CD4-positive, alpha-beta T cell treated with Interleukin-1 beta for 1 hour (primary cell): ENCODE results near the gene PRDM15.
"Not testable (repeated sequence)": the region's sequence is repeated elsewhere in the genome, so short reads cannot be mapped to it uniquely, and the experiment has no call there.

ENCODE experiments used
- DNase-seq, 2 donors: peaks; one replicate each; pipeline ENCODE4 v3.0.0-alpha.2; 2020 to 2022

PRDM15 gene

DNA sequence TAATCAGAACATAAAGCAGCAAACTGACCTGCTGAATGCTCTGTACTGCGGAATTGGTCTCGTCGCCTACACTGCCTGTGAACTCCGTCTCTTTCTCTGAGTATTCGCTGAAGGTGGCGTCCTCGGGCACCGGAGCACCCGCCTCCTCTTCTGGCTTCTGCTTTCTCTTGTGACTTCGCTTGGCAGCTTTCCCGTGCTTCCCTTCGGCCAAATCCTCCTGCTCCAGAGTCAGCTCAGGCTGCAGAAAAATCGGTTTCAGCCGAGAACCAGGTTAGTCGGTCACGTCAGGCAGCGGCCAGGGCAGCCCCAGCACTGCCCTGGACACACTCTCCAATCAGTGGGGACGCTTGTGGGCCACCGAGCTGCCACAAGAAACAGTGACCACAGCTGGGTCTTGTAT is 76.5 kb downstream of the PRDM15 start:
- no peak for DNase-seq

DNA sequence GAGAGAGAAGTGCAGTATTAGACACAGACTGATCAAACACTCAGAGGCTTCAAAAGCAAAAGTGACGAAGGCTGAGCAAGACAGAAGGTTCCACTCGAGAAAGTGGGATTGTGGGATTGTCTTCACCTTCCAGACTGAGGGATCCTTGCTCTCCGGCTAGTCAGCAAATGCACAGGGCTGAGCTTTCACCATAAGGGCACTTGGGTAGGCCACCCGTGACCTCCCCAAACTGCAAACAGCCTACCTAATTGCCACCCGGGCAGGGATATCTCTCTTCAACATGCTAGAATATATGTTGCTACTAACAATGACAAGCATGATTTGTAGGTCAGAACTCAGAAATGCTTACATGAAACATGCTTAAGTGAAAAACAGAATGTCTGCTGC is 77.0 kb downstream of the PRDM15 start:
- no peak for DNase-seq

DNA sequence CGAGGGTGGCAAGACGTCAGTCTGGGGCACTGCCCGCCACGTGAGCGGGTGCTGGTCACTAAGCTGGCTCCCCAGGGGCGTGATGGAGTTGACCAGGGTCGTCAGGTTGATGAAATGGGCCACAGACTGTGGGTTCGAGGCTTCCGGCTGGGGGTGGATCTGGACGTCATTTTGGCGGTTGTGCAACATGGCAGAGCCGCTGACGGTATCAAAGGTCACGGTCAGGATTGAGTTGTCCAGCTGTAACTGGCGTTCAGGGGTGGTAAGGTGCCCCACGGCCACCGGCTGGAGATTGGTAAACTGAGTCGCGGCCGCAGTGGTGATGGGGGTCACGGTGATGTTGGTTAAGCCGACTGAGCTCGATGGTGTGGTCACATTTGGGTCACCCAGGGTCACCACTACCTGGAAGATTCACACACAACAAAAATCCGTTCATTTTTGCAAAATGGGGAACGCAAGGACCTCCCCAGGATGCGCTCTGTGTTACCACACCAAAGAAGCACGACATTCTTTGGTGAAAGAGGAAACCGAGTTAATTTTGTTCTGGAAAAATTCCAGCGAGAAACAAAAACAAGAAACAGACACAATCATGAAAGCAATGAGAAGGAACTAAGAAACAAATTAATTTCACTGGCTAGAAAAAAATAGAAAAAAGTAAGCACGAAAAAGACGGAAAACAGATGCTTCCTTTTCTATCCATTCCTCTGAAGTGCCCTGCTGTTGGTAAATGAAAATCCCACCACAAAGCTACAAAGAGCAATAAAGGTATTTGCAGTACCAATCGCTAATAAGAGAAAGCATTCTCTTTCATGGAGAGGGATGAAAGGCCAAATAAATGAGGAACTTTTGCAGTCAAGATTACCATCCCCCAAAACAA is 77.6 kb downstream of the PRDM15 start:
- DNase-seq: no peak

DNA sequence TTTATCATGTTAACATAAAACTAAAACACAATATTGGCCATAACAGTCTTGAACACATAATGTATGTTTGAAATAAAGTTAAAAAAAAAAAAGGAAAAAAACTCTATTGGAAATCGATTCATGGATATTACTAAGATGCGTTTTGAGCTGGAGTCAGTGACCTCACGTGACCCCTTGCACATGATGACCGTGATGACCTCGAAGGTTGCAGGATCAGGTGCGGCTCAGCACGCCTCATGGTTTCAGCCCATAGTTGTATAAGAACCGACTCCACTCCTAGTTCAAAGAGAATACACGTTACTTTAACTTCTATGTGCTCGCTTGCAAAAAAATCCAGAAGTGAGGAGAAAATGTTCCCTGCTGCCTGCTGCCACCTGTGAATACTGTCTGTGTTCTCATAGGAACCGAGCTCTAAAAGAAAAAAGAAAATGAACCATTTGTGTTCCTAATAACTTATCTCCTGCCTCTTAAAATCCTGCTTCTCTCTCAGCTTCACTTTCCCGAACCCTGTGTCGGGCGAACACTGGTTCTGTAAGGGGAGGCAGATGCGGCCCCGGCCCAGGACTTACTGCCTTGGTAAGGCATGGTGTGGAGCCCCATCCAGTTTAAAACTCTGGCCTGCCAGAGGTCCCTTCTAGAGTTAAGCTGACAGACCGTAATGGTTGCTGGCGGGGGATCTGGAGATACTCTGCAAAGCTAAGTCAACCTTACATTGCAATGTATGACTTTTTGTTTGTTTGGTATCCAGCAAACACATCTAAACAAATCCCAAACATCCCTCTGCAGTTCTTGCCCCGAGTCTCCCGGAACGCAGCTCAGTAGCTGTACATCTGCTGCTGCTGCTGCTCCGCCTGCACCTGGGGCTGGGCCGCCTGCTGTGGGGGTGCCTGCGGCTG is 78.5 kb downstream of the PRDM15 start:
- DNase-seq: no peak

DNA sequence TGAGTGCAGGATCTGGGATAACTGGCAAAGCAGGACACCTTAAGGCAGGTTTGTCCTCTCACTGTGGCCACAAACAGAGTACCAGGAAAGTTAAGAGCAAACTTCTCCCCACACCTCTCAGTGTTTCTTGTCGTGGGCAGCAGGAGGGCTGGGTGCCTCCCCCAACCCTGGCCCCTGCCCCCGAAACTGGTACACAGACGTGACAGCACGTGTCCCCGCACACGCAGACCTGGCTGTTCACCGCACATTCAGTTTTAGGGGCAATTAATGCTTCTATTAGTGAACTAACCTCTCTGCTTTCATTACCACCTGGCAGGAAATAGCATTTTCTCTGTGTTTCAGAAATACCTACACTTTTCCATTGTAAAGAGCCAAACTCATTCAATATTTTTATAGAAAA is 79.4 kb downstream of the PRDM15 start:
- no peak for DNase-seq

DNA sequence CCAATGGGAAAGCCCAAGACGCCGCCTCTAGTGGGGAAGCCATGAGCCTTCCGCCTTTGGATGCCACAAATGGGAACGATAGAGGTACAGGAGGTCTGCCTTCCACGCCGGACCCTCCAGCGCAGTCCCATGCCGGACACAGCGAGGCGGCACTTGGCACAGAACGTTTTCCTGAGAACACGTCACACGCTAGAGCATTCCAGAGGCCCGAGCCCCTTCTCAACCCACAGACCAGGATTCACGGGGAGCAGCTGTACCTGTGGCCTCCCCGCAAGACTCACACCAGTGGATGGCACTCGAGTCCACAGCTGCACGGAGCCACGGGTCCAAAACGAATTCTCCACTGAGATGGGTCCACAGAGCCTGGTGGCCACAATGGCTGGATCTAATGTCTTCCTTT is 80.8 kb downstream of the PRDM15 start:
- DNase-seq: no peak

DNA sequence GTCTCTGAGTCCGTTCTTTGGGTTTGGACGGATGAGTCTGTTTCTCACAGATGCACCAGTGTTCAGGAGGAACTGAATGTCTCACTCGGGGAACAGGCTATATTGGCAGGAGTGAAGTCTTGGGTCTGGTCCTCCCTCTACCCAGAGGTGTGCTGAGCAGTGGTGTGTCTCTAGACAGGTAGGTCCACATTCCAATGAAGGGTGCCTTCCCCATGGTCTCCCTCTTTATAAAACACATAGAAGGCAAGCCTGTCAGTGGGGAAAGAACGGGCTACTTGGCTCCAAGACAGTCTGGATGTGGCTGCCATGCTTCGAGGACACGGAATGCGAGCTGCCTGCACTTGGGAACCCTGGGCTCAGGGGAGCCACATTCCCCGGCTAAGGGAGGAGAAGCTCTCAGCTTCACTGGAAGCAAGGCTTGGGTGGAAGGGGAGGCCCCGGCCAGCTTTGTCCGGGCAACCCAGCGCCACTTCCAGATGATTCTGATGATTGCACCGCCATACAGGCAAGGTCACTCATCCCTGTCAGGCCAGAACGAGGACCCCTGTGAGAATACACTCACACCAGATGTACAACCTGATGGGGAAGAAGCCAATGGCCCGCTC is 82.6 kb downstream of the PRDM15 start:
- DNase-seq: no peak

DNA sequence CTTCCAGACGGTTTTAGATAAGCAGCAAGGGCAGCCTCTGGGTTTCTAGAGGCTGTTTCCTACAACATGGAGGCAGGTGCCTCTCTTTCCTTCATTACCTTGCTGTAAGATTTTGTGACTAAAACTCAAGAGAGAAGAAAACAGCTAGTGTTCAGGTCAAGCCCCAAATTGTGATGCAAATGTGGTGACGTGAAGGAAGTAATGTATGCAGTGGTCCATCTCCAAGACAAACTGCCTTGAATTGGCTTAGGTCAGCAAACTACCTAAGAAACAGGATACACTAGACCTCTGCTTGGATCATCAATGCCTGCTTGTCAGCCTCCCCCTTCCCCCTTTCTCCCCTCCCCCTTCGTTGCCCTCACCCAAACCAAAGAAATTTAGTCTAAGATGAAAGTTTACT is 83.4 kb downstream of the PRDM15 start:
- DNase-seq: no peak

DNA sequence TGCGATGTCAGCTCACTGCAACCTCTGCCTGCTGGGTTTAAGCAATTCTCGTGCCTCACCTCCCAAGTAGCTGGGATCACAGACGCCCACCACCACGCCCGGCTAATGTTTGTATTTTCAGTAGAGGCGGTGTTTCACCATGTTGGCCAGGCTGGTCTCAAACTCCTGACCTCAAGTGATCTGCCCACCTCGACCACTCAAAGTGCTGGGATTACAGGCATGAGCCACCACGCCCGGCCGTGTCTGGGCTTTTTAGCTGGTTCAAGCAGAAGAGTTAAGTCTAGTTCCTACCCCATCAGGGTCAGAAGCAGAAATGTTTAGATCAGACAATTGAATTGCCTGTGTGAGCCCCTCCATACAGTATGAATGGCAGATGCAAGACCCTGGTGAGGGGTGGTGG is 84.5 kb downstream of the PRDM15 start:
- DNase-seq: no peak

DNA sequence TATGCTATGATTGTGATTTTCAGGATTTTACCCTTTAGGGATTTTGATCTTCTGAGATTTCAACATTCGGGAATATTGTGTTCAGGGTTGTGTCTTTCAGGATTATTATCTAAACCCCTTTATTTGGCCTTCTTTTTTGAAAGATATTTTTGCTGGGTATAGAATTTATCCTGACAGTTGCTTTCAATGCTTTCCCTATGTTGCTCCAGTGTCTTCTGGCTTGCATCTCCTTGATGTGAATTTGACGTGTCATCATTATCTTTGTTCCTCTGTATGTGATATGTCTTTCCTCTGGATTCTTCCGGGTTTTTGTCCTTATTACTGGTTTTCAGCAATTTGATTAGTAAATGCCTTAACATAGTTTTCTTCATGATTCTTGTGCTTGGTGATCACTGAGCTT is 86.4 kb downstream of the PRDM15 start:
- no peak for DNase-seq

DNA sequence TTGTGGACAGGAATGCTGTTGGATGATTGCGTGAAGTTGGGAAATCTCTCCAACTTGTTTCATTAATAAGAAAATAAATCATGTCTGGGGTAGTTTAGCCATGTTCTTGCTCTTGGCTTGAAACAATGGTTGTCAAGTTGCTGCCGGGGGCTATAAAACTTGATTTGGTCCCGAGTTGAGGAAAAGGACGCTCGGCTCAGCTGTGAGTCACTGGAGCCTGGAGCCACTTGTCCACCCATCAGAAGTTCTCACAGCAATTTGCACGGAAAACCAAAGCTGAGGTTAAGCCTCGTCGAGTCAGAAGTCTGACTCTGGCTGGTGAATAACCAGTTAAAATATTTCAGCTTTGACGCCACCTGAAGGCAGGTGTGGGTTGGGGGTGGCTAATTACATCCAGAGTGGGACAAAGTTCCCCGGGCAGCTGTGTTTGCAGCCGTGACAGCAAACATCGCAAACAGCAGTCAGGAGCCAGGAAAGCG is 92.6 kb downstream of the PRDM15 start:
- DNase-seq: no peak

DNA sequence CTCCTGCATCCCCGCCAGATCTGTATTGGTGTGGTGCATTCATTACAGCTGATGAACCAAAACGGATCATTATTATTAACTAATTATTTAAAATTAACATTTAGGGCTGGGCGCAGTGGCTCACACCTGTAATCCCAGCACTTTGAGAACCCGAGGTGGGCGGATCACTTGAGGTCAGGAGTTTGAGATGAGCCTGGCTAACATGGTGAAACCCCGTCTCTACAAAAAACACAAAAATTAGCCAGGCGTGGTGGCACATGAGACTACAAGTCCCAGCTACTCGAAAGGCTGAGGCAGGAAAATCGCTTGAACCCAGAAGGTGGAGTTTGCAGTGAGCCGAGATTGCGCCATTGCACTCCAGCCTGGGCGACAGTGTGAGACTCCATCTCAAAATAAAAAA is 93.9 kb downstream of the PRDM15 start:
- not testable (repeated sequence) for DNase-seq

DNA sequence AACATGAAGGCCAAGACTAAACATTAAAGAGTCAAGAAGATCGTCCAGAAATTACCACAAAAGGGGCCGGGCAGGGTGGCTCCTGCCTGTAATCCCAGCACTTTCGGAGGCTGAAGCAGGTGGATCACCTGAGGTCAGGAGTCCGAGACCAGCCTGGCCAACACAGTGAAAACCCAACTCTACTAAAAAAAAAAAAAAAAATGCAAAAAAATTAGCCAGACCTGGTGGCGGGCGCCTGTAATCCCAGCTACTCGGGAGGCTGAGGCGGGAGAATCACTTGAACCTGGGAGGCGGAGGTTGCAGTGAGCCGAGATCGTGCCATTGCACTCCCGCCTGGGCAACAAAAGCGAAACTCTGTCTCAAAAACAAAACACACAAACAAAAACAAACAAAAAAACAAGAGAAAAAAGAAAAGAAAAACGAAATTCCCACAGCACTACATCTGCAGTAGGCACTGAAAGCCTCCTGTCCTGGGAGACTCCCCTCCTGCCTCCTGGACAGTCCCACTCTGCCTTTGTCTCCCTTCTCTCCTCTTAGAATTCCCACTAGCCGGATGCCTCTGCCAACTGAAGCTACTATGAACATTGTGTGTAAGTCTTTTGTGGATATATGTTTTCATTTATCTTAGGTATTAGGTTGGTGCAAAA is 94.6 kb downstream of the PRDM15 start:
- no peak for DNase-seq

DNA sequence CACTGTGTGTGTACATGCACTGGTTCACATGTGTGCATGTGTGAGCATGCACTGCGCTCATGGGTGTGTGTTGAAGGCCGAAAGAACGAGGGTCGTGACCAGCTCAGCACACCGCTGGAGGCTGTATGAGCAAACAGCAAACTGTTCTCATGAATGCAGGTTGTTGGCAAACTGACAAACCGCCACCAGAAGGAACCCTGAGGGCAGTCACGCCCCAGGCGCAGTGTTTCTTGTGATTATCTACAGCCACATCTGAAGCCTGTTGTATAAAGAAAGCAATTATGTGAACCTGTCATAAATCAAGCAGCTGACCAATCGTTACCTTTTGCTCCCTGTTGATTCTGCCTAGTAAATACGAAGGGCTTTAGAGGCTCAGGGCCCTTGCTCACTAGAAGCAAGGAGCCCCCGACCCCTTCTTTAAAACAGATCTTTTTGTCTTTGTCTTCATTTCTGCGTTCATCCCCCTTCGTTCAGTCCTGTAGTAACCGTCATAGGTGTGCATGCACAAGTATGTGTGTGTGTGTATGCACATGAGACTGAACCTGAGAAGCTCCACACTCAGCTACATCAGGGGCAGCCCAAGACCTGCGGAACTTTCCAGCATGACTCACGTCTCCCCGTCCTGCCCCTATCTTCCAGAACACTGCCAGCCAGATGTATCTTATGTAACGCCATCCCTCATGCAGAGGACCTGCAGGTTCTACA is 95.5 kb downstream of the PRDM15 start:
- no peak for DNase-seq

DNA sequence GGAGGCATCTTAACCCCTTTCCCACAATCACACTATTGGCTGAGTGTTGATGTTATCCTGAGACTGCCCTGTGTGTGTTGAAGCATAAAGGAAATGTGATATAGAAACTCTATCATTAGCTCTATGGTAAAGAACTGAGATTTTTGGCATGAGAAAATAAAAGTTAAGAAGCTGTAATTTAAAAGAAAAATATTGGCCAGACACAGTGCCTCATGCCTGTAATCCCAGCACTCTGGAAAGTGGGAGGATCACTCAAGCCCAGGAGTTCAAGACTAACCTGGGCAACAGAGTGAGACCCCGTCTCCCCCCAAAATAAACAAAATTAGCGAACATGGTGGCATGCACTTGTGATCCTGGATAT is 98.1 kb downstream of the PRDM15 start:
- DNase-seq: no peak

DNA sequence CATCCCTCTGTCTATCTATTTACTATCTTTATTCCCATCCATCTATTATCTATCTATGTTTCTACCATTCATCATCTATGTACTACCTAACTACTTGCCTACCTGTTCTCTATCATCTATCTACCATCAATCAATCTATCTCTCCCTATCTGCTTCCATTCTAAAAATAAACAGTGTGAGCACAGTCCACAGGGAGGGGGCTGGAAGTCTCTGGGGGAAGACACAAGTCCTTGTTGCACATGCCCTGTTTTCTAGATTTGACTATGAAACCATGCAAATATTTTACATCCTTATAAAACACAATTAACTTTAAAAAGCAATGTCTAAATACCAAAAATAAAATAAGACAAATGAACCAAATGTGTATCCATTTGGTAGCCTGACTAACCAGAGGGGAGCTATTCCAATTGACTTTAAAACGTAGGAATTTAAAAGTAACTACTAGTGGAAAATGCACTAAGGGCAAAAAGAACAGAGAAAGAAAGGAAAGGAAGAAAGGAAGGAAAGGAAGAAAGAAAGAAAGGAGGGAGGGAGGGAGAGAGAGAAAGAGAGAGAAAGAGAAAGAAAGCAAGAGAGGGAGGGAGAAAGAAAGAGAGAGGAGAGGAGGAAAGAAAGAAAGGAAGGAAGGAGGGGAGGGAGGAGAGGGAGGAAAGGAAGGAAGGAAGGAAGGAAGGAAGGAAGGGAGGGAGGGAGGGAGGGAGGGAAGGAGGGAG is 98.7 kb downstream of the PRDM15 start:
- no peak for DNase-seq

DNA sequence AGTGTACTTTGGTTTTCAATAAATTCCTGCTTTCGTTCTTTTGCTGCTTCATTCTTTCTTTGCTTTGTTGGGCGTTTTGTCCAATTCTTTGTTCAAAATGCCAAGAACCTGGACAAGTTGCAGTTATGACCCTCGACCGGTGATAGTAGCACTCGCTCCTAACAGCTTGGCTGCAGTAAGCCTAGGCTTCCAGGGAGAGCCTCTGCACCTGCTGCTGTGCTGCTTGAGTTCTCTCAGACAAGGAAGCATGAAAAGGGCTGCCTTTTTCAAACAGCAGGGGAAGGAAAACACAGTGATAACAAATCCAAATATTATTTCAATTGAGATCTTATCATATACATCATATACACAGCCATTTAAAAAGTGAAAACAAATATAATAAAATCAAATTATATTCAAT is 99.5 kb downstream of the PRDM15 start:
- no peak for DNase-seq

DNA sequence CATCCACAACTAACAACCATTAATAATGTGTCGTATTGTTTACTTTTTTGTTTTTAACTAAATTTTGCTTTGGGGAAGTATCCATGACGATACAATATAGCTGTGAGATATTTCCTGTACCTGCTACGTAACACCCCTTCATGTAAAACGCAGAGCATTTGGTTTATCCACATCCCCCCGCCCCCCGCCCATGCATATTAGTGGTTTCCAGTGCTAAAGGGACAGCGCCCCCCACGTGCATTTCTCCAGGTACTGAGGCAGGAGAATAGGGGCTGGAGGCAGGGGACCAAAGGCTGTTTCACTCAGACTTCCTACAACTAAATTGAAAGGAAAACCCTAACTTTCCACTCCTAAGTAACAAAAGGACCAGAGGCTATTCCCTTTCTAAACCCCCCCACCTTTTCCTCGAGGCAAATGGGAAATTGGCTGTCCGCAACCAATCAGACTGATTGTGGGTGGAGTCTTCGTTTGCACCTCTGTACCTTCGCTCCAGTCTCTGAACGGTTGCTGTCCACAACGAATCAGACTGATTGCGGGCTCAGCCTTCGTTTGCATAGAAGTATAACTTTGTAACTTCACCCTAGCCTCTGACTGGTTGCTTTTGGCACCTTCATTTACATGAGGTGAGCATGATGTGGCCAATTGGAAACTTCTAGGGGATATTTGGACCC is 100.1 kb downstream of the PRDM15 start:
- no peak for DNase-seq

DNA sequence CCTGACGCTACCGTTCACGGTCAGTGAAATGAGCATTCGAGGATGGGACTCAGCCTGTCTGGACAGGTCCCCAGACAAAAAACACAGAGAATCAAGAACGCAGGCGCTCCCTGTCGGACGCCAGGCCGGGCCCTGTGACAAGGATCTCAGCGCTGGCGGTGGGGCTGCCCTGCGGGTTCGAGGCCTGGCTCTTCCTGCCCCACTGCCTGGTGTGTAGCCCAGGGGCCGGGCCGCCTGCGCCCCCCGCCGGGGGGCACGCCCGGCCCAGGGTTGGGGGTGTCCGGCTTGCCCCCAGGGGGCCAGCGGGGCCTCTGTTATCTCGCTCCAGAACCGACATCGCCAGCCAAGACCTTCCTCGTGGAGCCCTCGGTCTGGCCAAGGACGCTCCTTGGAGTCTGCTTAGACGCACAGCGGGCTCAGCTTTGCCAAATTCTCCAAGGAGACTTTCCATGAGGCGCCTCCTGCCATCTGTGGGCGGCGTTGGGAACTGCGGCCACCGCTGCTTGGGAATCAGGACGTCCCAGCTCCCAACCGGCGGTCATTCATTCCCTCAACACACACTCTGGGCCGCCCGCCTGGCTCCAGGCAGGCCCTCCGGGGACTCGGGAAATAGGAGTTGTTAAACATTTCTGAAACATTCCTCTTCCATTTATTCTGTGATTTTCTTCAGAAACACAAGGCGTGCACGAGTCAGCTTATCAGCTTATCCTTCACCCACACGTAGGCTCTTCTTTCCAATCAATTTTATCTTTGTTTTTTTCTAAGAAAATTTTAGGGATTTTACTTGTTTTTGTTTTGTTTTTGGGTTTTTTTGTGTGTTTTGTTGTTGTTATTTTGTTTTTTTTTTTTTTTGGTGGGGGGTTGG is 101.0 kb downstream of the PRDM15 start:
- DNase-seq: peak in 1 of 2 donors; percentile 21

DNA sequence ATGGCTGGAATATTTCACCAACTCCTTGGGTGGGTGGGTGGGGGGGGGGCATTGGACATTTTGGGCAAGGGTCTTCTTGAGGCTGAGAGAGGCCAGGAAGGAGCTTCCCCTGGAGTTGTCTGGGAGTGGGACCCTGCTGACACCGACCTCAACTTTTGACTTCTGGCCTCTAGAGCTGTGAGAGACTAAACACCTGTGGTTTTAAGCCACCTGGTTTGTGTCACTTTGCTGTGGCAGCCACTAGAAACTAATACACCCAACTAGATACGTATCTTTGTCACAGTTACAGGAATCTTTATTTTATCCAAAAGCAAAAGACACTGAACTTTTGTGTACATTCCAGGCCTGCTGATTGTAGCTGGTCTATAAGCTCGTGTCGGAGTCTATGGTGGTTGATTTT is 102.4 kb downstream of the PRDM15 start:
- DNase-seq: no peak
